Activated CD4-positive, alpha-beta T cell treated with anti-CD3 and anti-CD28 coated beads, Interleukin-2, Interleukin-4, amounts not matched to agents 100 ng/mL and 50 ng/mL, durations not matched to agents 16 hours and 8 hours (primary cell): Measurements from ENCODE around the gene SETD2.

Experiments
- DNase-seq: peaks from one replicate; pipeline ENCODE4 v3.0.0-alpha.2; 2020; ENCODE audit warnings: low spot score

The SETD2 gene

DNA sequence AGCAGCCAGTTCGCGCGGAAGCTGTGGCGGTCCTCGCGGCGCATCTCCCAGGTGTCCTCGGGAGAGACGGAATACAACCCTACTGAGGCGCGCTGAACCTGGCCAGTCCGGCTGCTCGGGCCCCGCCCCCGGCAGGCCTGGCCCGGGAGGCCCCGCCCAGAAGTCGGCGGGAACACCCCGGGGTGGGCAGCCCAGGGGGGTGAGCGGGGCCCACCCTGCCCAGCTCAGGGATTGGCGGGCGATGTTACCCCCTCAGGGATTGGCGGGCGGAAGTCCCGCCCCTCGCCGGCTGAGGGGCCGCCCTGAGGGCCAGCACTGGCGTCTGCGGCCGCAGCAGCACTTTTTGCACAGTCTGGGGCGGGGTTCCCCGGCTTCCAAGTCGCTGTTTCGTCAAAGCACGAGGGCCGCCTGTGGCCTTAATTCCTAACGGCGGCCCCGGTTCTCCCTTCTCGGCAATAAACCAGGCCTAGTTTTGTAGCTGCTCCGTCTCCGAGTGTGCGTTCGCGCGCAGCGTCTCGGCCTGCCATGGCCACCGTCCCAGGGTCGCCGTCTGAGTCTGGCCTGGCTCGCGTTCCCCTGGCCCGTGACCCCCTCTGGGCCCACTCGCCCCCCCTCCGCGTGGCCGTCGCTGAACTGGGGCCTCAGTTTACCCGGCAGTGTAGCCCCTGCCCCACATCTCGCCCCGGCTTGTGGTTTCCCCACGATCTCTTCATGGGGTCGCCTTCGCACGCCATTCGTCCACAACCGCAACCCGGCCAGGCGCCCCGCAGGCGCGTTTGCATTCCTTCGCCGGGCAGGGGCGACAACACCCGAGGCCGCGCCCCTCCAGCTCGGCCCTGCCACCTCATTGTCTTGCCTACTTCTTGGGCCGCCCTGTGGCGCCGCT, 154.4 kb downstream of the SETD2 start:
- DNase-seq, result peak; percentile 56

DNA sequence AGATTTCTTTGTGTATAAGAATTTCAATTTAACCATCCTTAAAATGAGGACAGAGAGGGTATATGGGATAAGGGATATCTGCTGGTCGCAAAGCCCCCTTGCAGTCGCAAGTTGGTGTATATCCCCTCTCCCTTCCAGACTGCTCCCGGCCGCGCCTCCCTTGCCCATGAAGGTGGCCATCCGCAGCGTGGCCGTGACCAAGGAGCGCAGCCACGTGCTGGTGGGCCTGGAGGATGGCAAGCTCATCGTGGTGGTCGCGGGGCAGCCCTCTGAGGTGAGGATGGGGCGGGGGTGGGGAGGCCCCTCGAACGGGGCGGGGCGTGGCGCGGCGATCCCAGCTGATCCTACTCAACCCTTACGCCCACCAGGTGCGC, 155.1 kb downstream of the SETD2 start:
- no peak for DNase-seq

DNA sequence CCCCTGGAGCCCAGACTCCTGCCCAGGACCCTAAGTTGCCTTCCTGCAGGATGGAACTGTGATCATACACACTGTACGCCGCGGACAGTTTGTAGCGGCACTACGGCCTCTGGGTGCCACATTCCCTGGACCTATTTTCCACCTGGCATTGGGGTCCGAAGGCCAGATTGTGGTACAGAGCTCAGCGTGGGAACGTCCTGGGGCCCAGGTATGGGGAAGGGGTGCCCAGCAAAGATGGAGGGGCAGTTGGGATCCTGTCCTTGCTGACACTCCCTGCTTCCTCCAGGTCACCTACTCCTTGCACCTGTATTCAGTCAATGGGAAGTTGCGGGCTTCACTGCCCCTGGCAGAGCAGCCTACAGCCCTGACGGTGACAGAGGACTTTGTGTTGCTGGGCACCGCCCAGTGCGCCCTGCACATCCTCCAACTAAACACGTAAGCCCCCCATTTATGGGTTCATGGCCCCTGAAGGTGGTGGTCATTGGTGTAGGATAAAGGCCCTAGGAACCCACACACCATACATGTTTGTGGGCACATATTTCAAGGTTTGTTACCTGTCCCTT, 155.6 kb downstream of the SETD2 start:
- DNase-seq, result no peak

DNA sequence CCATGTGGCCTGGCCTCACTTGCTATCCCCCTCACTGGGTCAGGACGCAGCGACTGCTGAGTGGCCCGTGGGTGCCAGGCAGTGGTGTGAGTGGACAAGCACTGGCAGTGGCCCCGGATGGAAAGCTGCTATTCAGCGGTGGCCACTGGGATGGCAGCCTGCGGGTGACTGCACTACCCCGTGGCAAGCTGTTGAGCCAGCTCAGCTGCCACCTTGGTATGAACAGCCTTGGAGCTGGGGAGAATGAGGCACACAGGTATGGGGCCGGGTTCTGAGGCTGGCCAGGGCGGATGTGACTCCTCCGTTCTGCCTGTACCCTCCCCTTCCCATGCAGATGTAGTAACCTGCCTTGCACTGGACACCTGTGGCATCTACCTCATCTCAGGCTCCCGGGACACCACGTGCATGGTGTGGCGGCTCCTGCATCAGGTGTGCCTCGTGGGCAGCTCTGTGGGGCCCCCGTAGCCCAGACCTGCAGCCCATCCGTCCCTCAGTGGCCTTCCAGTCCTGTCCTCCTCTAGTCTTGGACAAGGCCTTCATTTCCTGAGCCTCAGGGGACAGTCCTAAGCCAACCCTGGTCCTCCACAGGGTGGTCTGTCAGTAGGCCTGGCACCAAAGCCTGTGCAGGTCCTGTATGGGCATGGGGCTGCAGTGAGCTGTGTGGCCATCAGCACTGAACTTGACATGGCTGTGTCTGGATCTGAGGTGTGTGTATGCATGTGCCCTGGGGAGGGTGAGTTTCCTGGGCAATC, 156.3 kb downstream of the SETD2 start:
- DNase-seq, result no peak

DNA sequence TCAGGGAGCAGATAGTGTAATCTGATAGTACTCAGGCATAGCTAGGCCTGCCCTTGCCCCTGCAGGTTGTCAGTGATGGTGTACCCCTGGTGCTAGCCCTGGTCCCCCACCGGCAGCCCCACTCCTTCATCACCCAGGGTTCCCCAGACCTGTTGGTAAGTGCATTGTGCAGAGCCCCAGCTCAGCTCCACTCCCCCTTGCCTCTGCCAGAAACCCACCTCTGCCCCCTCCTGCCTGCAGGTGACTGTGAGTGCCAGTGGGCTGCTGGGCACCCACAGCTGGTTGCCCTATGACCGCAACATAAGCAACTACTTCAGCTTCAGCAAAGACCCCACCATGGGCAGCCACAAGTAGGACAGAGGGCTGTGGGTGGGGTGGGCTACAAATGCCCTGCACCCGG, 156.9 kb downstream of the SETD2 start:
- no peak for DNase-seq

DNA sequence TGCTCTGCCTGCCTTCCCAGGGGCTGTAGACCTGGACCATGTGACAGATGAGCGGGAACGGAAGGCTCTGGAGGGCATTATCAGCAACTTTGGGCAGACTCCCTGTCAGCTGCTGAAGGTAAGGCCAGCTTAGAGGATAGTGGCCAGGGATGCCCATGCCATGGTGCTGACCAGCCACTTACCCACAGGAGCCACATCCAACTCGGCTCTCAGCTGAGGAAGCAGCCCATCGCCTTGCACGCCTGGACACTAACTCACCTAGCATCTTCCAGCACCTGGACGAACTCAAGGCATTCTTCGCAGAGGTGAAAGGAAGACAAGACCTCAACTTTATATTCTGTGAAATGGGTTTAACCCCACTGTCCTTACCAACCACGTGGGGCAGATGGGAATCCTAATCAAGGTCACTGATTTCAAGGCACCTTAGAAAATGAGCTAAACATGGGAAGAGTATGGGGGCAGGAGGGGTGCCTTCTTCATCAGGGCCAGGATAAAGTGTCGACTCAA, 157.7 kb downstream of the SETD2 start:
- DNase-seq, result no peak

DNA sequence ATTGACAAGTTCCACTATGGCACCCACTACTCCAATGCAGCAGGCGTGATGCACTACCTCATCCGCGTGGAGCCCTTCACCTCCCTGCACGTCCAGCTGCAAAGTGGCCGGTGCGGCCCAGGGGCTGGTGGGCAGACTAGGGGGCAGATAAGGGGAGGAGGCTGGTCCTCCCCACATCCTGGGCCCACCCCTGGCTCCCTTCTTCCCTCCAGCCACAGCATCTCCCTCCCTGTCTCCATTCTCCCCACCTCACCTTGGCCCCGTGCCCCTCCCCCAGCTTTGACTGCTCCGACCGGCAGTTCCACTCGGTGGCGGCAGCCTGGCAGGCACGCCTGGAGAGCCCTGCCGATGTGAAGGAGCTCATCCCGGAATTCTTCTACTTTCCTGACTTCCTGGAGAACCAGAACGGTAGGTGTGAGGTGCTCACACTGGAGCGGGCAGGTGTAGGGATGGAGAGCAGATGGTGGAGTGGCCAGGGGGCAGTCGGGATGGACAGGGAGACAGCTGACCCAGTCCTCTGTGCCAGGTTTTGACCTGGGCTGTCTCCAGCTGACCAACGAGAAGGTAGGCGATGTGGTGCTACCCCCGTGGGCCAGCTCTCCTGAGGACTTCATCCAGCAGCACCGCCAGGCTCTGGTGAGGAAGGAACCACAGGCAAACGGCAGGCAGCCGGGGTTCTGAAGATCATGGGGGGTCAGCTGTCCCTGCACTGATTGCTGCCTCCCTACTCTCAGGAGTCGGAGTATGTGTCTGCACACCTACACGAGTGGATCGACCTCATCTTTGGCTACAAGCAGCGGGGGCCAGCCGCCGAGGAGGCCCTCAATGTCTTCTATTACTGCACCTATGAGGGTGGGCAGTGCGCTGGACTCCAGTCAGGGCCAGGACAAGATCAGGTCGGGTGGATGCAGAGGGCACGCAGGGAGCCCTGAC, 158.4 kb downstream of the SETD2 start:
- no peak for DNase-seq

DNA sequence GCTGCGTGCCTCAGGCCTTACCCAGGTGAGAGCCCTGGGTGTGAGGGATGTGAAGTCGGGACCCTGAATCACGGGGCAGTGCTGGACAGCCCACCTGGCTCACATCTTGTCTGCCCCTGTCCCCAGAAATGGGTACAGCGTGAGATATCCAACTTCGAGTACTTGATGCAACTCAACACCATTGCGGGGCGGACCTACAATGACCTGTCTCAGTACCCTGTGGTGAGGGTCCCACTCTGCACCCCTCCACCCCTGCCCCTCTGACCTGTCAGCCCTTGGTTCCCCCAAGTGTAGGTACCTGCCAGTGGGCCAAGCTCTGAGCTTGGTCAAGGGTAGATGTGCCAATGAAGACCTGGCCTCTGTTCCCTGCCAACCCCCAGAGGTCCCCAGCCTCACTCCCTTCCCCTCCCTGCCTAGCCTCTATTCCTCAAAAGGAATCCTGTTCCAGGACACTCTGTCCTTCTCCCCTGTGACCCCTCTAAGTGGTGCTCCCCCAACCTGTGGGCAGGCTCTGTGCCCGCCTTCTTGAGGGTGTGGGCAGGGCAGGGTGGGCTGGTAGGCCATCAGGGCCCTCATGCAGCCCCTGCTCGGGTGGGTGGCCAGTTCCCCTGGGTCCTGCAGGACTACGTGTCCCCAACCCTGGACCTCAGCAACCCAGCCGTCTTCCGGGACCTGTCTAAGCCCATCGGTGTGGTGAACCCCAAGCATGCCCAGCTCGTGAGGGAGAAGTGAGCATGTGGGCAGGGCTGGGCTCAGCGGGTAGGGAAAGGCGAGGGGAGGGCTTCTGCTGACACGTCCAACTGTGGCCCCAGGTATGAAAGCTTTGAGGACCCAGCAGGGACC, 159.3 kb downstream of the SETD2 start:
- no peak for DNase-seq

DNA sequence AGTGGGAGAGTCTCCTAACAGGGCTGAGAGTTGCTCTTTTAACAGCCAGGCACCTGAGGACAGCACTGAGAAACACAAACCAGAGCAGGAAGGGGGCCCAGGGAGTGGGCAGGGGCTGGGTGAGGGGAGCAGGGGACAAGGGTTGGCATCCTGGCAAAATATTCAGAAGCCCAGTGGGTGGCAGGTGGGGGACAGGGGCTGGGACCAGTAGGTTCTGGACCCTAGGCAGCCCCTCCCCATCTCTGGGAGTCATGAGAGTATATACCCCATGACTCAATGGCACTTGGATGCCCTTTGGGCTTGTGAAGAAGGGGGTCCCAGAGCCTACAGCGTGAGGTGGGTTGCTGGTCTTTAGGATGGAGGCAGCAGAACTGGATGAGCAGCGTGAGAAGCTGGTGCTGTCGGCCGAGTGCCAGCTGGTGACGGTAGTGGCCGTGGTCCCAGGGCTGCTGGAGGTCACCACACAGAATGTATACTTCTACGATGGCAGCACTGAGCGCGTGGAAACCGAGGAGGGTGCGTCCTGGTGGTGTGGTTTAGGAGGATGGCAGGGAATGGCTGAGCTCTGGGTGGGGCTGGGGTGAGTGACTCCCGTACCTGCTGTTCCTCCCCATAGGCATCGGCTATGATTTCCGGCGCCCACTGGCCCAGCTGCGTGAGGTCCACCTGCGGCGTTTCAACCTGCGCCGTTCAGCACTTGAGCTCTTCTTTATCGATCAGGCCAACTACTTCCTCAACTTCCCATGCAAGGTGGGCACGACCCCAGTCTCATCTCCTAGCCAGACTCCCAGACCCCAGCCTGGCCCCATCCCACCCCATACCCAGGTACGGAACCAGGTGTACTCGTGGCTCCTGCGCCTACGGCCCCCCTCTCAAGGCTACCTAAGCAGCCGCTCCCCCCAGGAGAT, 160.2 kb downstream of the SETD2 start:
- DNase-seq, result no peak

DNA sequence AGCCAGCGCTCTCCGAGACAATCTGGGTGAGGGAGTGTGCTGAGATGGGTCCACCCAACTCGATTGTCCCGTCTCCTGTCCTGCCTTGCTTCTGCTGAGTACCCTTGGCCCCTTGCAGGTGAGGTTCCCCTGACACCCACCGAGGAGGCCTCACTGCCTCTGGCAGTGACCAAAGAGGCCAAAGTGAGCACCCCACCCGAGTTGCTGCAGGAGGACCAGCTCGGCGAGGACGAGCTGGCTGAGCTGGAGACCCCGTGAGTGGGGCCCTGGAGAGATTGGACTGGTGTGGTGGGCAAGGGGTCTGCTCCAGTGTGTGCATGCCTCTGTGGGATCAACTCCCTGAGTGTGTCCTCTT, 160.9 kb downstream of the SETD2 start:
- DNase-seq, result no peak

DNA sequence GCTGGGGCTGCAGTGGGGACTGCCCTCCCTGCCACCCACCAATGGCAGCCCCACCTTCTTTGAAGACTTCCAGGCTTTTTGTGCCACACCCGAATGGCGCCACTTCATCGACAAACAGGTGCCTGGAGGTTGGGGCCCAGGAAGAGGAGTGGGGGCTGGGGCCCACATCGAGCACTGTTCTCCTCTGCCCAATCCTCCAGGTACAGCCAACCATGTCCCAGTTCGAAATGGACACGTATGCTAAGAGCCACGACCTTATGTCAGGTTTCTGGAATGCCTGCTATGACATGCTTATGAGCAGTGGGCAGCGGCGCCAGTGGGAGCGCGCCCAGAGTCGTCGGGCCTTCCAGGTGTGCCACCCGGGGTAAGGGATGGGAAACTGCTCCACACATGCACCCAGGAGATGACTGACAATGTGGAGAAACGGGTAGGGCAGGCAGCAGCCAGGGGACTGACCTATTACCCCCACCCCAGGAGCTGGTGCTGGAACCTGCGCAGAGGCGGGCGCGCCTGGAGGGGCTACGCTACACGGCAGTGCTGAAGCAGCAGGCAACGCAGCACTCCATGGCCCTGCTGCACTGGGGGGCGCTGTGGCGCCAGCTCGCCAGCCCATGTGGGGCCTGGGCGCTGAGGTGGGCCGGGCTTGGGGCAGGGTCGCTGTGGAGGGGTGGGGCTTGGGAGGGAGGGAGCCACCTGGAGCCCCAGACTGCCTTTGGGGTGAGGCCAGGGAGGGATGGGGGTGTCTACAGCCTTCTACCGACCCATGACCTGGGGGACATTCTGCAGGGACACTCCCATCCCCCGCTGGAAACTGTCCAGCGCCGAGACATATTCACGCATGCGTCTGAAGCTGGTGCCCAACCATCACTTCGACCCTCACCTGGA, 161.5 kb downstream of the SETD2 start:
- DNase-seq, result no peak

DNA sequence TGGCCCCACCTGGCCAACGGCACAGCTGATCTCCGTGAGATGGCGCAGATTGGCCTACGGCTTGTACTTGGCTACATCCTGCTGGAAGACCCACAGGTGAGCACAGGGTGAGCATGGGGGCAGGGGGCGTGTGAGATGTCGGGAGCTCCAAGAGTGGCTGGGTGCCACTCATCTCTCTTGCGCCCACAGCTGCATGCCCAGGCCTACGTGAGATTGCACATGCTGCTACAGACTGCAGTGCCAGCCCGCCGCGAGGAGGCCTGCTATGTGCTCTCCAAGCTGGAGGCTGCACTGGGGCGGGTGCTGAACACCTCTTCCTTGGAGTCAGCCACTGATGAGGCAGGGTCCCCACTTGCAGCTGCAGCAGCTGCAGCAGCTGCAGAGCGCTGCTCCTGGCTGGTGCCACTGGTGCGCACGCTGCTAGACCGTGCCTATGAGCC, 162.2 kb downstream of the SETD2 start:
- no peak for DNase-seq

DNA sequence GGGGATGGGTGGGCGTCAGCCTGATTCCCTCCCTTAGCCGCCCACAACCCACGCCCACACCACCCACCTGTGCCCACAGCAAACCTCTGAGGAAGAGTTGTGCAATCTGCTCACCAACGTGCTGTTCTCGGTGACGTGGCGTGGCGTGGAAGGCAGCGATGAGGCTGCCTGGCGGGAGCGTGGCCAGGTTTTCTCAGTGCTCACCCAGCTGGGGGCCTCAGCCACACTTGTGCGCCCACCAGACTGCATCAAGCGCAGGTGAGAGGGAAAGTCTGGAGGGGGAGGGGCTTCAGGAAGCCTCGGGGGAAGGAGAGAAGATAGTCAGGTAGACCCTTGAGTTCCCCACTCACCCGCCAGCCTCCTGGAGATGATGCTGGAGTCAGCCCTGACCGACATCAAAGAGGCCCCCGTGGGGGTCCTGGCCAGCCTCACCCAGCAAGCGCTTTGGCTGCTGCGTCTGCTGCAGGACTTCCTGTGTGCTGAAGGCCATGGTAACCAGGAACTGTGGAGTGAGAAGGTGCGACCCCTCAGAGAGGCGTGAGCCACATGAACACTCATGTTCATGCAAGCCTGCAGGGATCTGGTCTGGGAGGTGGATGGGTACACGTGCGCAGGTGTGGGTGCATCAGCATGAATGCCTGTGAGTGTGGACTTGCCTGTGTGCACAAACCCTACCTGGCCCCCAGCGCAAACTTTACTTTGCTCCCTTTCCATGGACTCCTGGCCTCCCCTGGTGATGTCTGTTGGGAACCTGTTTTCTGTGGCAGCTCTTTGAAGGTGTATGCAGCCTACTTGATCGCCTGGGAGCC, 162.8 kb downstream of the SETD2 start:
- DNase-seq, result no peak

DNA sequence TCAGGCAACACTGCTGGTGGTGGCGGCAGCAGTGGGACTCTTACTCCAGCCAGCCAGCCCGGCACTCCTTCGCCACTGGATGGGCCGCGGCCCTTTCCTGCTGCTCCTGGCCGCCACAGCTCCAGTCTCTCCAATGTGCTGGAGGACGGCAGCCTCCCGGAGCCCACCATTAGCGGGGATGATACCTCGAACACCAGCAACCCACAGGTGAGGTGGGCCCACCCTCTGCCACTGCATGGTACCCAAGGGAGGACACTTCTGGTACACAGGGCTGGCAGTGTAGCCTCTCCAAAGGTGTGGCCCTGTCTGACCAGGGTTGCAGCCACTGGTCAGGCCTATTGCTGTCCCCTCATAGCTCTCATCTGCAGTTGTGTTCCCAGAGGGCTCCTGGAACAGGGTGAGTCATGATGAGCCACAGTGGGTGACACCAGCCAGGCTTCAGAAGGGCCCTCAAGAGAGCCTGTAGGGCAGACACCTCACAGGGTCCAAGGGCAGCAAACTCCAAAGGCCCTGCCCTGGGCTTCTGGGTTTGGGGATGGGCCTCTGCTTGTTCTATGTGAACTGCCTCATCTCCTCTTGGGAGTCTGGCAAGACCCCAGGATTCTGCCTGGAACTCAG, 163.6 kb downstream of the SETD2 start:
- no peak for DNase-seq

DNA sequence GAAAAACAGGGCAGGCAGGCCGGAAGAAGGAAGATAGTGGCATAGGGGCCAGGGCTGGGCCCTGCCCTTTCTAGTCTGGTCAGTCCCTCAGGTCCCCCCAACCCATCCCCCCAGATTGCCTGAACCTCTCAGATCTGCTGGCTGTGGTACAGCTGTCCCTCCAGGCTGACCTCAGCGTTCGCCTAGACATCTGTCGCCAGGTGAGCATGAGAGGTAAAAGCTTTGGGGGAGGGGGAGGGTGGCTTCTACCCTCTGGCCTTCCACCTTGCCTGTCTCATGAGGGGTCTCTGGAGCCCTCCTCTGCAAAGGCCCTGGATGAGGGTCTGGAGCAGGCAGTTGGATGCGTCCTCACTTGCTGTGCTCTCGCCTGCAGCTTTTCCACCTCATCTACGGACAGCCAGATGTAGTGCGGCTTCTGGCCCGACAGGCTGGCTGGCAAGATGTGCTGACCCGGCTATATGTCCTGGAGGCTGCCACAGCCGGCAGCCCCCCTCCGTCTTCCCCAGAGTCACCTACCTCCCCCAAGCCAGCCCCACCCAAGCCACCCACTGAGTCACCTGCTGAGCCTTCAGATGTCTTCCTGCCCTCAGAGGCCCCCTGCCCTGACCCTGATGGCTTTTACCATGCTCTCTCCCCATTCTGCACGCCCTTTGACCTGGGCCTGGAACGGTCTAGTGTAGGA, 164.3 kb downstream of the SETD2 start:
- no peak for DNase-seq

DNA sequence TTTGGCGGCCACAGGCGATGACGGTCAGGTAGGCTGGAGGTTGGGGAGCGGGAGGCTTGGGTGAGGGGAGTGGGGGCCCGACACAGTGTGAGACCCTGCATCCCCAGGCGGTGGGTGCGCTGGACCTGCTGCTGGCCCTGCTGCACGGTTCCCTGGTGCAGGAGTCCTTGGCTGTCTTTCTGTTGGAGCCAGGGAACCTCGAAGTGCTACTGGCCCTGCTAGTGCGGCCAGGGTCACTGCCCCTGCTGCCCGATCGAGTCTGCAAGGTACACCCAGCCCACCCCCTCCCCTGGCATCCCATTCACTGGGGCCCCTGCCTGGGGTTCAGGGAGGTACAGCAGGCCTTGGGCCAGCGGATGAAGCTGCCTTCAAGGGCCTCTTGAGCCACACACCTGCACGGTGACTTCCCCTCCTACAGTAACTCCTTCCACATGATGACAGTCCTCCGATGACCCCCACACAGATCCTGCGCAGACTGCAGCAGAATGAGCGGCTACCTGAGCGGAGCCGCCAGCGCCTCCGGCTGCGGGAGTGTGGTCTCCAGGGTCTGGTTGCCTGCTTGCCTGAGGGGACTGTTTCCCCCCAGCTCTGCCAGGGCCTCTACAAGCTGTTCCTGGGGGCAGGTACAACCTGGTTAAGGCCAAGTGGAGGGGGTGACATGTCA, 164.9 kb downstream of the SETD2 start:
- DNase-seq, result no peak
